Superior temporal gyrus (tissue), 1 donor: Measurements from ENCODE around the gene MYO7A.

Source experiments
- DNase-seq: peaks from one replicate; pipeline ENCODE4 v3.0.0-alpha.2; 2016; ENCODE audit errors: extremely low spot score

MYO7A gene

DNA sequence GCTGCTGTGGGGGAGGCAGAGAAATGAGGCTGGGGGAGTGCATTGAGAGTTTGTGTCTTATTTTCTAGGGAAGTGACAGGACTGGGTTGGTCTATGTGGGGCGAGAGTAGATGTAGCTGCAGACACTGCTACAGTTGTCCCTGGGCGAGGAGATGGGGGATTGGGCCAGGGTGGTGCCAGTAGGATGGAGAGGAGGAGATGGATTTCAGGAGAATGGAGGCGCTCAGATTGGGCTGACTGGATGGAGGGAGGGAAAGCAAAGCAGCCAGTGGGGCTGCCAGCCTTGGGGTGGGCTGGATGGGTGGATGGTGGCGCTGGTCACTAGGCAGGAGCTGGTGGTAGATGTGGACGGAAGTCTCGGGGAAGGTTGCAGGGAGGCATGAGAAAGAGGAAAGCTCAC is 16.1 kb upstream of the MYO7A start:
- no peak for DNase-seq

DNA sequence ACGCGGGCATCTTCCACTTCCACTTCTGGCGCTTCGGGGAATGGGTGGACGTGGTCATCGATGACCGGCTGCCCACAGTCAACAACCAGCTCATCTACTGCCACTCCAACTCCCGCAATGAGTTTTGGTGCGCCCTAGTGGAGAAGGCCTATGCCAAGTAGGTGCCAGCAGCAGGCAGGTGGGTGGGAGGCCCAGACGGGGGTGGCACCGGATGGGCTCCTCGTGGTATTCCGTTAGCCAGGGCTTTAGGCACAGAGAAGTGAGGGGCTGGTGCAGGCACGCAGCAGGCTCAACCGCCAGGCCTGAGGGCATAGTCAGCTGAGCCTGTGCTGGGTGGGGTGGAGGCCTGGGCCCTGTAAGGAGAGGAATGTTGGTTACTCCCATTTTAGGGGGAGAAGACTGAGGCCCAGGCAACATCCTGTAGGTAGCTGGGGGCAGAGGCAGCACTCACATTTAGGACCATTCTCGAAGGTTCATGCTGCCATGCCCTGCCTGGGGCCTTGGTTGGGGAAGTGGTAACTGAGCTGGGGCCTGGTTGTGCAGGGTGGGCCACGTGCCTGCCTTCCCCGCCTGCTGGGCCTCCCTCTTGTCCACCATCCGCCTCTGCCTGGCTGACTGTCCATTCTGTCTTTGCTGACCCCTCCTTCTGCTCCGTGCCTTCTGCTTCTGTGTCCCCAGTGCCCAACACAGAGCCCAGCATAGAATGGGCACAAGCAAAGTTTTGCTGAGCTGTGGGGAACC is 15.2 kb upstream of the MYO7A start:
- no peak for DNase-seq

DNA sequence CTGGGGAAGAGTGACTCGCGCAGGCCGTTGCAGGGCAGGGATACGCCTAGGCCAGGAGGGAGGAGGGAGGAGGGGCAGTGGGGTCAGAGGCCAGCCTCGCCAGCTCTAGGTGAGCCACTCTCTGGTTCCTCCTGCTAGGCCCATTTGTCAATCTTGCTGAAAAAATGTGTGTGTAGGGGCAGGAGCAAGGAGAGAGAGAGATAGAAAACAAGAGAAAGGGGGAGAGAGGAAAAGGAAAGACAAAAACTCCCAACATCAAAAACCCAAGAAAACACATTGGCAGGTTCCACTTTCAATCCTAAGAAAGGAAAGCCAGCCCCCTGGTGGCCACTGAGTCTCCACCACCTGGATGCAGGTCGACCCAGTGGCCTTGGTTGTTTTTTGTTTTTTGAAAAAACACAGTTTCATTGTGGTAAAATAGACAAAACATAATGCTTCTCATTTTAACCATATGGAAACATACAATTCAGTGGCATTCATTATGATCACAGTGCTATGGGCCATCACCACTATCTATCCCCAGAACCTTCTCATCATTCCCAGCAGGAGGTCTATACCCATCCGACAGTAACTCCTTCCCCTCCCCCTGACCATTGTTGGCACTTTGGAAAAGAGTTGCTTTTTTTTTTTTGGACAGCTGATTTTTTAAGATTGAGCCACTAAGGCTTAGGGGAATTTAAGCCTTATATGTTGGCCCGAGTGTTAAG is 14.5 kb upstream of the MYO7A start:
- peak; percentile 54 for DNase-seq

DNA sequence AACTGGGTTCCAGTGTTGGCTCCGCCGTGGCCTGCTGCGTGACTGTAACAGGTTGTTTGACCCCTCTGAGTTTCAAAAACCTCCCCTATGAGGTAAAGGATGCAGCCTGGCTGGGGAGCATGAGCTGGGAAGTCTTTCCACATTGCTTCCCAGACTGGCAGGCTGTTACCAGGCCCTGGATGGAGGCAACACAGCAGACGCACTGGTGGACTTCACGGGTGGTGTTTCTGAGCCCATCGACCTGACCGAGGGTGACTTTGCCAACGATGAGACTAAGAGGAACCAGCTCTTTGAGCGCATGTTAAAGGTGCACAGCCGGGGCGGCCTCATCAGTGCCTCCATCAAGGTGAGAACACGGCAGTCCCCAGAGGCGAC is 14.0 kb upstream of the MYO7A start:
- DNase-seq, result no peak

DNA sequence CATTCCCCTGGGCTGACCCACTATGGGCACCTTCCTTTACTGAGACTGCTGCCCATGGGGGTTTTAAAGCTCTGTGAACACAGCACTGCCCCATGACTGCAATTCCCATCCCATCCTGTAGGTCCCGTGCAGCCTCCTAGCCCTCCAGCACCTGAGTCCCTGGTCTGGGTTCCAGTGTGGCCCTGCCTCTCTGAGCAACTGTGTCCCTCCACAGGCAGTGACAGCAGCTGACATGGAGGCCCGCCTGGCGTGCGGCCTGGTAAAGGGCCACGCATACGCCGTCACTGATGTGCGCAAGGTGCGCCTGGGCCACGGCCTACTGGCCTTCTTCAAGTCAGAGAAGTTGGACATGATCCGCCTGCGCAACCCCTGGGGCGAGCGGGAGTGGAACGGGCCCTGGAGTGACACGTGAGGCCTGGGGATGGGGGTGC is 12.8 kb upstream of the MYO7A start:
- DNase-seq, result no peak

DNA sequence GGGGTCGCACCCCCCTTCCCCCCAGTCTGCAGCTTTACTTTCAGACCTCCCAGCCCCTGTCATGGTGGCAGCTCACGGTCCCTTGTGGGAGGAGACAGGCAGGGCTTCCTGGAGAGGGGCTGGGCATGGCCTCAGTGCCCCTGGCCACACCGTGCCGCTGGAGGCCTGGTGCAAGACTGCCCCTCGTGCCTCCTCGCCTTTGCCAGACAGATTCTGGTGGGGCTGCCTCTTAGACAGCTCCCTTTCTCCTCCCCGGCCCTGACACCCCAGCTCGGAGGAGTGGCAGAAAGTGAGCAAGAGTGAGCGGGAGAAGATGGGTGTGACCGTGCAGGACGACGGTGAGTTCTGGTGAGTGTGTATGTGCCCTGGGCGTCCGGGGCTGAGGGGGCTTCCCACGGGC is 12.1 kb upstream of the MYO7A start:
- no peak for DNase-seq

DNA sequence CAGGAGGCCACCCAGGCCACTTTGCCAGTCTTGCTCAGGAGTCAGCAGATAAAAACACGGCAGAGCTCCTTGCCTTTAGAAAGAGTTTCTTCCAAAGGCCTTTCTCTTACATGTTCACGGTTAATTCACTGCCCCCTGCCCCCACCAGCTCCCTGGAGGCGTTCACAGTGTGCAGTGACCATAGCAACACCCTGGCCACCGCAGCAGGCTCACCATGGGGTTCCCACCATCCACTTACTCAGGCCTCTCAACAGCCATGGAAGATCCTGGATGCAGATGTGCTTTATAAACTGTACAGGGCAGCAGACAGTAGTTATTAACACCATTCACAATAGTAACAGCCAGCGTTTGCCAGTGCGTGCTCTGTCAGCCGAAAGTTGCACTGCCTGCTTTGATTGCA is 10.6 kb upstream of the MYO7A start:
- no peak for DNase-seq

DNA sequence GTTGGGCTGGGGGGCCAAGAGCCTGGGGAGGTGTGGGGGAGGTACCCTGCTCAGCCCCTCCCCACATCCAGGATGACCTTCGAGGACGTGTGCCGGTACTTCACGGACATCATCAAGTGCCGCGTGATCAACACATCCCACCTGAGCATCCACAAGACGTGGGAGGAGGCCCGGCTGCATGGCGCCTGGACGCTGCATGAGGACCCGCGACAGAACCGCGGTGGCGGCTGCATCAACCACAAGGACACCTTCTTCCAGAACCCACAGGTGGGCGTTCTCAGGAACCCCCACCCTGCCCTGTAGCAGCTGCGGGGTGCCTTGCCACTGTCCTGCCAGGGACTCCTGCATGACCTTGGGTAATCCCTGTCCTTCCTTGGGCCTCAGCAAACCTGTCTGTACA is 10.0 kb upstream of the MYO7A start:
- DNase-seq, result no peak

DNA sequence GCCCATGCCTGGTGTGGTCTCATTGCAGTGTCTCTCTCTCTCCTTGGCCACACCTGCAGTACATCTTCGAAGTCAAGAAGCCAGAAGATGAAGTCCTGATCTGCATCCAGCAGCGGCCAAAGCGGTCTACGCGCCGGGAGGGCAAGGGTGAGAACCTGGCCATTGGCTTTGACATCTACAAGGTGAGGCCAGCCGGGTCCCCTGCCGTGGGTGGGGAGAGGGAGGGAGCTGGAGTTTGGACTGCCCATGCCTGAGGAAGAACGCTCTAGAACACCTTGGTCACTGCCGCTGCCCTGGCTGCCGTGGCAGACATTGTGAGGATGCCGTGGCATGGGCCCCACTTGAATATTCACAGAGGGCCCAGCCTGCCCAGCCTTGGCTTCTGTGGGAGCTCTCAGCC is 9.1 kb upstream of the MYO7A start:
- no peak for DNase-seq

DNA sequence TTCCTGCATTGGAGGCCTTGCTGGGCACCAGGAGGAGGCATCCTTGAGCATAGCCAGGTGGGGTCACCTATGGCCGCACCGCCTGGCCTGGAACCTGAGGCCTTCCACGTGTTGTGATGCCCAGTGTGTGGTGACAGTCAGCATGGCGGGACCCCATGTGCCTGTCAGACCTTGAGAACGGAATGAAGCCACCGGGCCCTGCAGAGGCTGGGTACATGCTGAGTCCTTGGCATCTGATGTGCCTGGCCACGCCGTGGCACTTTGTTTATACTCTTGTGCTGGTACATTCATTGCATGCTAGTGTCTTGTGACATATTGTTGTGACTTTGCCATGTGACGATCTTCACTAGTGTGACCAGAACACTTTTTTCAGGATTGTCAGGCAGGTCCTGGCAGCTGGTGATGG is 8.5 kb upstream of the MYO7A start:
- DNase-seq, result no peak

DNA sequence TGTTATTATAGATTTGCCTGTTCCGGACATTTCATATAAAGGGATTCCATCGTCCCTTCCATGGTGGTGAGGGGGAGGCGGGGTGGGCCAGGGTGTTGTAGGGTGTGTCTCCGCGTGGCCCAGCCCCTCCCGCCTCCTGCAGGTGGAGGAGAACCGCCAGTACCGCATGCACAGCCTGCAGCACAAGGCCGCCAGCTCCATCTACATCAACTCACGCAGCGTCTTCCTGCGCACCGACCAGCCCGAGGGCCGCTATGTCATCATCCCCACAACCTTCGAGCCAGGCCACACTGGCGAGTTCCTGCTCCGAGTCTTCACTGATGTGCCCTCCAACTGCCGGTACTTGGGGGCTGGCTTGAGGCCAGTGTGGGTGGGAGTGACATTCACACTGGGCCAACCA is 7.5 kb upstream of the MYO7A start:
- no peak for DNase-seq

DNA sequence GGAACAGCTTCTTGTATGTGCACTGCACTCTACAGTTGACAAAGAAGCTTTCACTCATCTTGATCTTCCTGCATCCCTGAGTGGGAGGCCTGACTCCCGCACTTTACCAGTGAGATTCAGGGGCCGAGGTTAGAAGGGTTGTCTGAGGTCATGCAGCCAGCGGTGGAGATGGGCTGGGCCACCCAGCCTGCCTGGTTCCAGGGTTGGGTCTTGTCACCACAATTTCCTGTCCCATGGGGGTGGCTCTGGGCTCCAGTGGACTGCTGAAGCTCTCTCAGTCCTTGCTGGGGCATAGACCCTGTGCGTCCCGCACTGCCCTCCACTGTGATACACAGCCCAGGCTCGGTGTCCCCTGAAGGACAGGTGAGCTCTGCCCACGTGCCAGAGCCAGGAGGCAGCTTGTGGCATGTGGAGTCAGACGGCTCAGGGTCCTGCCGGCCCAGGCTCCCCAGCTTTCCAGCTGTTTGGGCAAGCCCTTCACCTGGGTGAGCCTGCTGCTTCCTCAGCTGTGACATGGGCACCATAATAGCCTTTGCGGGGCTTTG is 6.9 kb upstream of the MYO7A start:
- DNase-seq, result no peak

DNA sequence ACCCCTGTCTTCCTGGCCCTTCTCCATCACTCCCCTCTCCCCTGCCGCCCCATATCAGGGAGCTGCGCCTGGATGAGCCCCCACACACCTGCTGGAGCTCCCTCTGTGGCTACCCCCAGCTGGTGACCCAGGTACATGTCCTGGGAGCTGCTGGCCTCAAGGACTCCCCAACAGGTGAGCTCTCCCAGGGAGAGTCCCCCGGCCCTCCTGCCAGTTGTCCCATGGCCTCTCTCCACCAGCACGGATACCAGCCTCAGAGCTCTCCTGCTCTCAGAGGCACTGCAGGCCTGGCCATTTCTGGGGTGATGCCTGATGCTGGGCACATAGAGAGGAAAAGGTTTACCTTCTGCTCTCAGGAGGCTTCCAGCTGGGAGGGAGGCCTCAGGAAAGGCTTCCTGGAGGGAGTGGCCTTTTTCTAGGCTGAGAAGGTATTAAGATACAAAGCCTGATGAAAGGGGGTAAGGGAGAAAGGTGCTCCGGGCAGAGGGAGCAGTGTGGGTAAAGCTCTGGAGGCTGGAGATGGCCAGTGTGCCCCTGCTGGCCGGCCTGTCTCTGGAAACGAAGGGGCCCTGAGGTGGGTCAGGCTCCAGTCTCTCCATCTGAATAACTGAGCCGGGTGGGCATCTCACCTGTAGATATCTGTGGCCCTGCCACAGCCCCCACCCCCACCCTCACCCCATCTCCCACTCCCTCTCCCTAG is 6.0 kb upstream of the MYO7A start:
- no peak for DNase-seq

DNA sequence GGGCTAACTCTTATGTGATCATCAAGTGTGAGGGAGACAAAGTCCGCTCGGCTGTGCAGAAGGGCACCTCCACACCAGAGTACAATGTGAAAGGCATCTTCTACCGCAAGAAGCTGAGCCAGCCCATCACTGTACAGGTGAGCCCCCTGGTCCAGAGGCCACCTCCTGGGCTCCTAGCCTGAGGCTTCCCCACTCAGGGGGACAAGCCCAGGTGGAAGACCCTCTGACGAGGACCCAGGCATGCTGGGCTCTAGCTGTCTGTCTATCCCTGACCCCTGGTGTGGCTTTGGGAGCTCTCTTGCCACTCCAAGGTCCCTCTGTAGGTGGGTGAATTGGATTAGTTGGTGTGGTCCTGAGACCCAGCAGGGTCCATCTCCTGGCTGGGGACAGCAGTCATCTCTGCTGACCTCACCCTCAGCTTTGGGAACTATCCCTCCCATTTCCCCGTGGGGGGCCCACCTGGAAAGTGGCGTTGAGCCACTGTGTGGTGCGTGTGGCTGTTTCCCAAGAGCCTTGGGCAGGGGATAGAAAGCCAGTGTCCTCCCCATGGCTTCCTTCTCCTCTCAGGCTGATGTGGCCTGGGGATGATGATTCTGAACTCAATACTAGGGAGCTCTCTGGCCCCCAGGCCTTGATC is 5.4 kb upstream of the MYO7A start:
- DNase-seq, result no peak

DNA sequence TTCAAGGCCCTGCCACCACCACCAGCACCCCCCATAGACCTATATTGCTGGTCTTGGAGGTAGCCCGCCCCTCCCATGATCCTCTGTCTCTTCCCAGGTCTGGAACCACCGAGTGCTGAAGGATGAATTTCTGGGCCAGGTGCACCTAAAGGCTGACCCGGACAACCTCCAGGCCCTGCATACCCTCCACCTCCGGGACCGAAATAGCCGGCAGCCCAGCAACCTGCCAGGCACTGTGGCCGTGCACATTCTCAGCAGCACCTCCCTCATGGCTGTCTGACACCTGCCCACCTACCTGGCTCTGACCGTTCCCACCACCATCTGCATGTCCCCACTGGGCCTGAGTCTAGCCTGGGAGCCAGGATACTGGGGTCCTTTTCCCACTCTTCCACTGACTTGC is 4.5 kb upstream of the MYO7A start:
- DNase-seq, result no peak

DNA sequence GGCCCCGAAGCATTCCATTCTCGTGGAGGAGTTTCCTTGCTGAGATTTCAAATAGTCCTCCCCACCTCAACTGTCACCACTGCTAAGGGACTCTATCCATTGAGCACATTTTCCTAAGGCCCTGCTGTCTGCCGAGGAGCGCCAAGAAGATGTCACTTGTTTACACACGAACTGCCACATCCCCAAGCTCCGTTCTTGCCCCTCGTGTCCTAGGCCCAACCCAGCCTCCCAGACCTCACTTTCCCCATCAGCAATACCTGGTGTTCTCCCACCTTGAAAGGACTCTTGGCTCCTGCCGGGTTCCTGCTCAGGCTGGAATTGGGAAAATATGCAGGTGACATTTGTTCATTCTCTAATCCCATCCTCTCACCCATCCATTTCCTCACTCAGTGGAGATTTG is 4.0 kb upstream of the MYO7A start:
- no peak for DNase-seq

DNA sequence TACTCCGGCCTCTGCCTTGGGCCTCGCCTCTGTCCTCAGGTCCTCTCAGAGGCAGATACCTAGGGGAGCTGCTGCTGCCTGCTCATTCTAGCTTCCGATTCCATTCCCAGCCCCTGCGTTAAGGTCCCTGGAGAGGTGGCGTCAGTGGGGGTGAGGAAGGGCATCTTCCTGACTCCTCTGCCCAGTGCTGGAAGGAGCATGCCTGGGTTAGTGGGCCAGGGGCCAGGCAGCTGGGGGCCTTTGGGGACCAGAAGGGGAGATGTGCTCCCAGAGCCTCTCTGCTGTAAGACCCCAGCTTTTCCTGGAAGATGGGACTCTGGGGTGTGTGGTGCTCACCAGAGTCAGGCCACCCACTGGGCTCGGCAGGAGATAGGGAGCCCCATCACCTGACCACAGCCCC is 3.6 kb upstream of the MYO7A start:
- DNase-seq, result no peak

DNA sequence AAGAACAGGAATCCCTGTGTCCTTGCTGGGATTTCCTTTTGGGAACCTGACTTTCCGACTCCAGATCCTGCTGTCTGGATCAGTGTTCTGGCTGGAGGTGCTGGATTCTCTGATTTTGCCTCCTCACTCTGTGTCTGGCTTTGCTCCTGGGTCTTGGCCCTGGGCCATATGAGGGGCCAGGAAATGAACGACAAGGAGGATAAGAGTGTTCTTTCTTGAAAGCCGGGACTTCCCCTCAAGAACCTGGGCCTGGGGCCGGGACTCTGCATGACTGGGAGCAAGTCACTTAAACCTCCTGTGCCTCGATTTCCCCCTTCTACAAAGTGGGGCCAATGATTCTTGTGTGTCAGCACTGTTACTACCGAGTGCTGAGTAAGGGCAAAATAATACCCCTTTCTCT is 2.9 kb upstream of the MYO7A start:
- DNase-seq, result no peak

DNA sequence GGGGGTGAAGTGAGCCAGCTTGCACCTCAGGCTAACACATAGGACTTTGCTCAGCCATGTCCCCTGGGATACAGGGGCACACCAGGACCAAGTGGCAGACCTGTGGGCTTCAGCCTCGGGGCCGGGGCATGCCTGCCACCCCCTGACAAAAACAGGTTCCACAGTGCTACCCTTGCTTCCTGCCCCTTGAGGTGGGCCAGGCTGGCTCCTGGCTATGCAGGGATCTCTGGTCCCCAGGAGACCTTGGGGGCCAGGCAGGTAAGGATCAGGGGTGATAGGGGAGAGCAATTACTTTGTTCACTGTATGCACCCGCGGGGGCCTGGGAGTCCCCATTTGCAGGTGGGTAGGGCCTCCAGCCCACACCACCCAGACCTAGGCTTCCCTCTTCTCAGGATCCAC is 2.4 kb upstream of the MYO7A start:
- DNase-seq, result no peak

DNA sequence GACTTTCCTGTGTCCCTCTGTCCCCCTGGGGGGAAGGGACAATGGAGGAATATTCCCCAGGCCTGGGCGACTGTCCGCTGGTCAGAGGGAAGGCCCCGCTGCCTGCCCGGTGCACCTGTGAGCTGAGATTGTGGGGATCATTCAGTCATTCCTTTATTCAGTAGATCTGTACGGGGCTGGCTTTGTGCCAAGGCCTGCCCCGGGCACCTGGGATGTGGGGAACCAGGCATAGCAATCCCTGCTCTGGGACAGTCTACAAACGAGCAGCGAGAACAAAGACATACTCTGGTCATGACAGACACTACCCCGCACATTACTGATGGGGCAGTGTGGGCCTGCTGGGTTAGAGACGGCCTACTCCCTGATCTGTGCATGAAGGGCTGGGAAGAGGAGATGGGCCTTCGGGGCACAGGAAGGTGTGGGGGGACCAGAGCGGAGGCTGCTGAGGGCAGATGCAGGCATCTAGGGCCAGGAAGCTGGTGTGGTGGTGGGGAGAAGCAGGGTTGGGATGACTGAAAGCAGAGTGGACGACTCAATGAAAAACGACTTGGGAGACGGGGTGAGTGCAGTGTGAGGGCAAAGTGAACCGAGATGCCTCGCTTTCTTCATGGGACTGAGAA is 1.8 kb upstream of the MYO7A start:
- DNase-seq, result no peak

DNA sequence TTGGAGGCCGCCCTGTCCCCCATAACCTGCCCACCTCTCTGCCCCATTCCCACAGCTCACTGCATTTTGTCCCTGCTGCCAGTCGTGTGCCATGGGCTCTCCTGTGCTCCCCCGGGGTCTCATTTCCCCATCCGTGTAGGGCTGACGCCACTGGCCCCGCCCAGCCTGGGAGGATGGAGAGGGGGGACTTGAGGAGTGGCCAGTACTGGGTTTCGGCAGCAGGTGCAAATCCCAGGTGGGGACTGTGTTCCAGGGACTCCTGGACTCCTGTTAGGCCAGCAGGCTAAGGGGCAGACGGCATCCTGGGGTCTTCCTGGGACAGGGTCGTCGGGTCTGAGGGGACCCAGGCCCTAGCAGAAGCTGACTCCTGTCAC is 1.2 kb upstream of the MYO7A start:
- no peak for DNase-seq
